ENCODE results near the gene CDC42BPG. TPM values are rescaled to one million over a fixed set of nuclear protein-coding genes. Genes with fewer than 3 reads are reported as not detected.
"Not testable (repeated sequence)": the region's sequence is repeated elsewhere in the genome, so short reads cannot be mapped to it uniquely, and the experiment has no call there.

CDC42BPG gene
- polyA plus RNA-seq, 1 experiment = 0.02 TPM

- no peak overlapping the region for H3K4me3 ChIP-seq (ENCODE audit: low read depth, low read length)
- ChIA-PET POLR2A (interaction anchor here (0.6 kb wide), 1 partner anchor 70 kb away, joined by 3 read pairs; no protein-coding TSS in a partner anchor), CTCF (no interaction called here)
- H3K27me3 ChIP-seq (ENCODE audit: control insufficient read depth, insufficient read depth, low read length) = peaks cover 8% of the 10 kb centered on the region
- peaks cover 8% of the 10 kb centered on the region; the same call in 1 of the 2 replicates for H3K9me3 ChIP-seq (ENCODE audit: control insufficient read depth, insufficient read depth, low read length)
- H3K27ac ChIP-seq (ENCODE audit: low read depth, low read length) = no peak overlapping the region
- no peak for DNase-seq (ENCODE audit: low read depth, low spot score)
- TF ChIP-seq, protein P1, sequence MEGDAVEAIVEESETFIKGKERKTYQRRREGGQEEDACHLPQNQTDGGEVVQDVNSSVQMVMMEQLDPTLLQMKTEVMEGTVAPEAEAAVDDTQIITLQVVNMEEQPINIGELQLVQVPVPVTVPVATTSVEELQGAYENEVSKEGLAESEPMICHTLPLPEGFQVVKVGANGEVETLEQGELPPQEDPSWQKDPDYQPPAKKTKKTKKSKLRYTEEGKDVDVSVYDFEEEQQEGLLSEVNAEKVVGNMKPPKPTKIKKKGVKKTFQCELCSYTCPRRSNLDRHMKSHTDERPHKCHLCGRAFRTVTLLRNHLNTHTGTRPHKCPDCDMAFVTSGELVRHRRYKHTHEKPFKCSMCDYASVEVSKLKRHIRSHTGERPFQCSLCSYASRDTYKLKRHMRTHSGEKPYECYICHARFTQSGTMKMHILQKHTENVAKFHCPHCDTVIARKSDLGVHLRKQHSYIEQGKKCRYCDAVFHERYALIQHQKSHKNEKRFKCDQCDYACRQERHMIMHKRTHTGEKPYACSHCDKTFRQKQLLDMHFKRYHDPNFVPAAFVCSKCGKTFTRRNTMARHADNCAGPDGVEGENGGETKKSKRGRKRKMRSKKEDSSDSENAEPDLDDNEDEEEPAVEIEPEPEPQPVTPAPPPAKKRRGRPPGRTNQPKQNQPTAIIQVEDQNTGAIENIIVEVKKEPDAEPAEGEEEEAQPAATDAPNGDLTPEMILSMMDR (IDR thresholded peaks at IDR 0.05; ENCODE audit: low read depth, low read length) = no peak
Measured at GRCh38 chr11:64826578-64827450, 17.6 kb downstream of the CDC42BPG start.

DNA sequence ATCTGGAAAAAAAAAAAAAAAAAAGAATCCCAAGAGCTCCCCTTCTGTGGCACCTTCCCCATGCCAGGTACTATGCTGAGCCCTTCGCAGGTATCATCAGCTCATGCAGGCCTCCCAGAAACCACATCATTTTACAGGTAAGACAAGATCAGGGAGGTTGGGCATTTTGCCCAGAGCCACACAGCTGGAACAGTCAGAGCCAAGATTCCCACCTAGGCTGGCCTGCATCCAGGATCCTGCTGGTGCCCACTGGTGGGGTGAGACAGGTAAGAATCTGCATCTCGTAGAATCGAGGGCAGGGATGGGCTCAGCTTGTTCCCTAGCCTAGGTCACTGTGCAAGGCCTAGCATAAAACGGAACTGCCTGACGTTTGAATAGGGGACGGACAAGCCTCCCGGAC, 18.4 kb downstream of the CDC42BPG start:
- ChIA-PET POLR2A (no interaction called here), CTCF (interaction anchor here (0.5 kb wide), 1 partner anchor 52 kb away, joined by 5 read pairs; the partner anchor contains the start of gene EHD1)
- Histone ChIP-seq H3K9me3 (ENCODE audit: control insufficient read depth, insufficient read depth, low read length) (peaks cover 8% of the 10 kb centered on the region; the same call in 1 of the 2 replicates), H3K4me3 (ENCODE audit: low read depth, low read length) (no peak overlapping the region), H3K27ac (ENCODE audit: low read depth, low read length) (no peak overlapping the region), H3K27me3 (ENCODE audit: control insufficient read depth, insufficient read depth, low read length) (peaks cover 8% of the 10 kb centered on the region)
- TF ChIP-seq, protein P1 (IDR thresholded peaks at IDR 0.05; ENCODE audit: low read depth, low read length) = no peak
- no peak for DNase-seq (ENCODE audit: low read depth, low spot score)

GRCh38 chr11:64823568-64824119, 20.8 kb downstream of the CDC42BPG start:
- H3K27ac ChIP-seq (ENCODE audit: low read depth, low read length) = no peak overlapping the region
- no peak for DNase-seq (ENCODE audit: low read depth, low spot score)
- H3K9me3 ChIP-seq (ENCODE audit: control insufficient read depth, insufficient read depth, low read length) = peaks cover 8% of the 10 kb centered on the region; the same call in 1 of the 2 replicates
- peaks cover 8% of the 10 kb centered on the region for H3K27me3 ChIP-seq (ENCODE audit: control insufficient read depth, insufficient read depth, low read length)
- ChIA-PET POLR2A (no interaction called here), CTCF (interaction anchor here (1.2 kb wide), 1 partner anchor 21 kb away, joined by 4 read pairs; the partner anchor contains the start of gene CDC42BPG)
- TF ChIP-seq, protein P1 (IDR thresholded peaks at IDR 0.05; ENCODE audit: low read depth, low read length) = no peak
- no peak overlapping the region for H3K4me3 ChIP-seq (ENCODE audit: low read depth, low read length)

DNA sequence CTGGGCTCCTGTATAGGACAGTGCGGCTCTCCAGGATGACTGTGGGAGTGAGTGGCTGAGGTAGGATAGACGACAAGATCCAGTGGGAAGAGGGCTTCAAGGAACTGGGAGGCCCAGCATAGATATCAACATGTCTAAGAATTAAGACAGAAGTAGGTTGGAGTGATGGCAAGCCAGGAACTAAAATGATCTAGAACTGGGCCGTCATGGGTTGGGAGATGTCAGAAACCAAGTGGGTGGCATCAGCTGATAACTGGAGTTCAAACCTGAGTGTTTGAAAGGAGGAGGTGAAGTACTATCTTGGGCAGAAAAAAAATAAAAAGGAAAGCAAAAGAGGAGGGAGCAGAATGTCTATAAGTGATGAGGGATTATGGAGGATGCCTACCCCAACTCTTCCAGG, 27.0 kb downstream of the CDC42BPG start:
- Histone ChIP-seq H3K27ac (ENCODE audit: low read depth, low read length) (no peak overlapping the region), H3K4me3 (ENCODE audit: low read depth, low read length) (no peak overlapping the region), H3K27me3 (ENCODE audit: control insufficient read depth, insufficient read depth, low read length) (peaks cover 5% of the 10 kb centered on the region), H3K9me3 (ENCODE audit: control insufficient read depth, insufficient read depth, low read length) (no peaks in the 10 kb centered on the region)
- TF ChIP-seq, protein P1 (IDR thresholded peaks at IDR 0.05; ENCODE audit: low read depth, low read length) = no peak
- POLR2A ChIA-PET = no interaction called here
- CTCF ChIA-PET = interaction anchor here (1.3 kb wide), 1 partner anchor 28 kb away, joined by 3 read pairs; no protein-coding TSS in a partner anchor
- DNase-seq (ENCODE audit: low read depth, low spot score) = no peak

DNA sequence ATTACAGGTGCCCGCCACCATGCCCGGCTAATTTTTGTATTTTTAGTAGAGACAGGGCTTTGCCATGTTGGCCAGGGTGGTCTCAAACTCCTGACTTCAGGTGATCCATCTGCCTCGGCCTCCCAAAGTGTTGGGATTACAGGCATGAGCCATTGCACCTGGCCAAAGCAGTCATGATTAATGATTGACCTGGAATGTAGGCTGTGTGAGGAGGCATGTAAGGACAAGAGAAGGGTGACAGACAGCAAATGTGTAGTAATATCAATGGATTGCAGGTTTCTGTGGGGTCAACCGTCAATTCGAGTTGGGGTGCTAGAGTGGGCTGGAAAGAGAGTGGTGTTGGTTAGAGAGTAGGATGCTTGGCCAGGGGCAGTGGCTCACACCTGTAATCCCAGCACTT, 29.0 kb downstream of the CDC42BPG start:
- H3K4me3 ChIP-seq (ENCODE audit: low read depth, low read length); H3K27me3 ChIP-seq (ENCODE audit: control insufficient read depth, insufficient read depth, low read length); H3K9me3 ChIP-seq (ENCODE audit: control insufficient read depth, insufficient read depth, low read length); DNase-seq (ENCODE audit: low read depth, low spot score); CTCF ChIA-PET; H3K27ac ChIP-seq (ENCODE audit: low read depth, low read length); POLR2A ChIA-PET: not testable (repeated sequence)

Data from AG04450 (cell line).